SK-N-SH (cell line): Measurements from ENCODE around the gene SFMBT2.

ENCODE experiments used
- CHD2 ChIP-seq: fragments of 150-350 bp; IDR thresholded peaks from 2 replicates; pipeline ENCODE4 v1.6.1; 2018; ENCODE audit warnings: low read length; ENCODE audit not compliant: partially characterized antibody
- EZH2phosphoT487 ChIP-seq: fragments of 200-600 bp; sonication (generic); IDR thresholded peaks from 2 replicates; pipeline ENCODE4 v1.6.1; 2017; ENCODE audit warnings: low read depth, mixed run types, mild to moderate bottlenecking, antibody characterized with exemption, moderate library complexity, borderline replicate concordance
- MAX ChIP-seq: IDR thresholded peaks from 2 replicates; pipeline ENCODE4 v1.4.0; 2012; ENCODE audit warnings: low read depth
- MEF2A ChIP-seq: IDR thresholded peaks from 2 replicates; pipeline ENCODE4 v1.4.0; 2012; ENCODE audit warnings: low read depth, borderline replicate concordance
- MXI1 ChIP-seq: IDR thresholded peaks from 2 replicates; pipeline ENCODE4 v1.6.1; 2012; ENCODE audit warnings: mild to moderate bottlenecking, low read depth, low read length, improper control_type of control experiment
- SIN3A ChIP-seq: IDR thresholded peaks from 2 replicates; pipeline ENCODE4 v1.6.1; 2012; ENCODE audit warnings: low read depth, mild to moderate bottlenecking, low read length, moderate library complexity, borderline replicate concordance
- TEAD4 ChIP-seq: IDR thresholded peaks from 2 replicates; pipeline ENCODE4 v1.4.0; 2012; ENCODE audit warnings: mild to moderate bottlenecking, borderline replicate concordance; ENCODE audit not compliant: insufficient read depth
- USF1 ChIP-seq: IDR thresholded peaks from 2 replicates; pipeline ENCODE4 v1.4.0; 2012; ENCODE audit warnings: low read depth, borderline replicate concordance
- YY1 ChIP-seq: IDR thresholded peaks from 2 replicates; pipeline ENCODE4 v1.4.0; 2012; ENCODE audit warnings: low read depth, mild to moderate bottlenecking
- TF ChIP-seq, protein P1 (sequence below): fragments of 200-600 bp; sonication (generic); IDR thresholded peaks from 2 replicates; pipeline ENCODE4 v1.6.1; 2017; ENCODE audit warnings: antibody characterized with exemption, mild to moderate bottlenecking, moderate library complexity
- TF ChIP-seq, protein P2 (sequence below): fragments of 150-350 bp; IDR thresholded peaks from 2 replicates; pipeline ENCODE4 v1.6.1; 2017; ENCODE audit warnings: antibody characterized with exemption, low read length, low read depth, borderline replicate concordance

- TF ChIP-seq, protein P1, sequence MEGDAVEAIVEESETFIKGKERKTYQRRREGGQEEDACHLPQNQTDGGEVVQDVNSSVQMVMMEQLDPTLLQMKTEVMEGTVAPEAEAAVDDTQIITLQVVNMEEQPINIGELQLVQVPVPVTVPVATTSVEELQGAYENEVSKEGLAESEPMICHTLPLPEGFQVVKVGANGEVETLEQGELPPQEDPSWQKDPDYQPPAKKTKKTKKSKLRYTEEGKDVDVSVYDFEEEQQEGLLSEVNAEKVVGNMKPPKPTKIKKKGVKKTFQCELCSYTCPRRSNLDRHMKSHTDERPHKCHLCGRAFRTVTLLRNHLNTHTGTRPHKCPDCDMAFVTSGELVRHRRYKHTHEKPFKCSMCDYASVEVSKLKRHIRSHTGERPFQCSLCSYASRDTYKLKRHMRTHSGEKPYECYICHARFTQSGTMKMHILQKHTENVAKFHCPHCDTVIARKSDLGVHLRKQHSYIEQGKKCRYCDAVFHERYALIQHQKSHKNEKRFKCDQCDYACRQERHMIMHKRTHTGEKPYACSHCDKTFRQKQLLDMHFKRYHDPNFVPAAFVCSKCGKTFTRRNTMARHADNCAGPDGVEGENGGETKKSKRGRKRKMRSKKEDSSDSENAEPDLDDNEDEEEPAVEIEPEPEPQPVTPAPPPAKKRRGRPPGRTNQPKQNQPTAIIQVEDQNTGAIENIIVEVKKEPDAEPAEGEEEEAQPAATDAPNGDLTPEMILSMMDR, result no peak
- TF ChIP-seq MAX, result no peak
- TF ChIP-seq MEF2A, result no peak
- no peak for TF ChIP-seq USF1
- no peak for TF ChIP-seq YY1
- no peak for TF ChIP-seq EZH2phosphoT487
- TF ChIP-seq, protein P2, sequence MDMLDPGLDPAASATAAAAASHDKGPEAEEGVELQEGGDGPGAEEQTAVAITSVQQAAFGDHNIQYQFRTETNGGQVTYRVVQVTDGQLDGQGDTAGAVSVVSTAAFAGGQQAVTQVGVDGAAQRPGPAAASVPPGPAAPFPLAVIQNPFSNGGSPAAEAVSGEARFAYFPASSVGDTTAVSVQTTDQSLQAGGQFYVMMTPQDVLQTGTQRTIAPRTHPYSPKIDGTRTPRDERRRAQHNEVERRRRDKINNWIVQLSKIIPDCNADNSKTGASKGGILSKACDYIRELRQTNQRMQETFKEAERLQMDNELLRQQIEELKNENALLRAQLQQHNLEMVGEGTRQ, result no peak
- no peak for TF ChIP-seq SIN3A
- TF ChIP-seq MXI1, result no peak
- TF ChIP-seq CHD2, result no peak
- TF ChIP-seq TEAD4, result no peak
Observed at GRCh38 chr10:7152341-7152740, 258.5 kb downstream of the SFMBT2 start.
